ENCODE results near the gene ETS1.

ETS1 gene

GRCh38 chr11:128624269-128625175 is 37.2 kb upstream of the ETS1 start:
- Histone ChIP-seq H3K27ac (peak overlapping the region; percentile 92), H3K4me3 (IDR thresholded peaks at IDR 0.05; ENCODE audit: insufficient read depth, low read depth, low read length) (no peak overlapping the region), H3K79me2 (ENCODE audit: insufficient read depth, low read depth) (no peaks in the 10 kb centered on the region), H3K4me1 (ENCODE audit: low read depth, poor library complexity, severe bottlenecking) (peaks cover 80% of the 10 kb centered on the region), H3K27me3 (ENCODE audit: insufficient read depth, low read depth) (no peaks in the 10 kb centered on the region), H4K20me1 (ENCODE audit: insufficient read depth) (no peaks in the 10 kb centered on the region), H3K9ac (peak overlapping the region; percentile 42; the same call in 1 of the 2 replicates), H3K4me2 (peak overlapping the region; percentile 51), H3K36me3 (ENCODE audit: insufficient read depth) (no peaks in the 10 kb centered on the region), H2AFZ (ENCODE audit: low read depth) (peak overlapping the region; percentile 69; the same call in 1 of the 2 replicates)
- TF ChIP-seq CTCF (conservative IDR thresholded peaks at IDR 0.05; ENCODE audit: low read depth, low read length): no peak

GRCh38 chr11:128623091-128623490 is 35.7 kb upstream of the ETS1 start:
- no peak overlapping the region for H3K4me3 ChIP-seq (IDR thresholded peaks at IDR 0.05; ENCODE audit: insufficient read depth, low read depth, low read length)
- no peak overlapping the region for H2AFZ ChIP-seq (ENCODE audit: low read depth)
- no peaks in the 10 kb centered on the region for H3K36me3 ChIP-seq (ENCODE audit: insufficient read depth)
- no peak overlapping the region for H3K9ac ChIP-seq
- TF ChIP-seq CTCF (conservative IDR thresholded peaks at IDR 0.05; ENCODE audit: low read depth, low read length): no peak
- no peaks in the 10 kb centered on the region for H4K20me1 ChIP-seq (ENCODE audit: insufficient read depth)
- H3K4me1 ChIP-seq (ENCODE audit: low read depth, poor library complexity, severe bottlenecking): peaks cover 75% of the 10 kb centered on the region
- H3K4me2 ChIP-seq: no peak overlapping the region
- H3K79me2 ChIP-seq (ENCODE audit: insufficient read depth, low read depth): no peaks in the 10 kb centered on the region
- H3K27ac ChIP-seq: no peak overlapping the region; the same call in 1 of the 2 replicates
- H3K27me3 ChIP-seq (ENCODE audit: insufficient read depth, low read depth): no peaks in the 10 kb centered on the region

- Histone ChIP-seq H3K36me3 (ENCODE audit: insufficient read depth) (no peaks in the 10 kb centered on the region), H3K4me2 (no peak overlapping the region), H3K79me2 (ENCODE audit: insufficient read depth, low read depth) (no peaks in the 10 kb centered on the region)
Observed at GRCh38 chr11:128621601-128622501, 34.5 kb upstream of the ETS1 start.

More at GRCh38 chr11:128621601-128622501, 34.5 kb upstream of the ETS1 start:
- Histone ChIP-seq H3K4me1 (ENCODE audit: low read depth, poor library complexity, severe bottlenecking) (peaks cover 67% of the 10 kb centered on the region), H3K4me3 (IDR thresholded peaks at IDR 0.05; ENCODE audit: insufficient read depth, low read depth, low read length) (no peak overlapping the region), H2AFZ (ENCODE audit: low read depth) (no peak overlapping the region), H4K20me1 (ENCODE audit: insufficient read depth) (no peaks in the 10 kb centered on the region), H3K27me3 (ENCODE audit: insufficient read depth, low read depth) (no peaks in the 10 kb centered on the region), H3K27ac (no peak overlapping the region), H3K9ac (no peak overlapping the region)
- no peak for TF ChIP-seq CTCF (conservative IDR thresholded peaks at IDR 0.05; ENCODE audit: low read depth, low read length)
